Activated T-helper 1 cell treated with anti-CD3 and anti-CD28 coated beads, Interleukin-2, amount 50 U/mL, for 16 hours (primary cell): ENCODE data around the gene GINM1.

ENCODE experiments used
- DNase-seq, 2 donors: peaks; one replicate each; pipeline ENCODE4 v3.0.0-alpha.2; 2020; ENCODE audit warnings: low read depth in 1 of 2, low spot score in 1 of 2

GINM1 gene

GRCh38 chr6:149565527-149566409 is at the start of gene GINM1:
Gene GINM1, plus strand, starts transcription at chr6:149566375. Its CDS starts 40 bp downstream, at chr6:149566415.
- DNase-seq, result peak; percentile 90 to 93

- DNase-seq, result no peak
Measured at GRCh38 chr6:149529650-149530049, 36.5 kb upstream of the GINM1 start.

GRCh38 chr6:149534742-149535141 is 31.4 kb upstream of the GINM1 start:
- no peak for DNase-seq

DNA sequence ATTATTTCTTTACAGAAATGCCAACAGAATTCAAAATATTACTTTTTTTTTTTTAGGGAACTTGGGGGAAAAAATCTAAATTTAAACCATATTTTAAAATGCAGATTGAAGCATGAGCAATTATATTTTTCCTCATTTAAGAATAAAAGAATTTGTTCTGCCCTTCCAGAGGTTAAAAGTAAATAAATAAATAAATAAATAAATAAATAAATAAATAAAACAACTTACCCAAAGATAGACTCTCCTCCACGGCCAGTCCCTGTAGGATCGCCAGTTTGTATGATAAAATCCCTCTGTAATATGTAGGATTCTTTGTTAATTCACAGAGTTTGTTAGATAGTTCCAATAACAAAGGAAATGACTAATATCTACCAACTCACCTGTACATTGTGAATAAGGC is 25.0 kb upstream of the GINM1 start:
- no peak for DNase-seq

DNA sequence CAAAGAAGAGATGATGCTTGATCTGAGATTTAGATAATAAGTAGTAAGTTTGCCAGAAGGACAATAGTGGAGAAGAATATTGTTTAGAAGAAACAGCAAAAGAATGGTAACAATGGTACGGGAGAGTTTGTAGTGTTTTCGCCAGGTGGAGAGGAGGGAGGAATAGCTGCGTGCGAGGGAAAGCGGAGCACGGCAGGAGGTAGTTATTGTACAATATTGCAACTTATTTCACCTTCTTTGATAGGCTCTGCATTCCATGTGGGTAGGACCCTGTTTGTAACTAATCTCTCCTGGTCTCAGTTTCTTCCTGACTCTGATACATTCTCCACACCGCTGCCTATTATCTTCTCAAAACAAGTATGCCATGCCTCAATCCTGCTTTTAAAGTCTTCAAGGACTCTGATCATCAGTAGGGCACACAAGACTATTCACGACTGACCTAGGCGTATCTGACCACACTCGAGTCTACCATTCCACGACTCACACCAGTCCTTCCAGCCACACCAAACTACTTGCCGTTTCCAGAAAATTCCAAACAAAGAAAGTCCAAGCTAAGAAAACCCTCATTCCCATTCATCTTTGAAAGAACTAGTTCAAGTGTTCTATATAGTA is 21.4 kb upstream of the GINM1 start:
- no peak for DNase-seq

- DNase-seq, result peak in 1 of 2 donors; percentile 43
Measured at GRCh38 chr6:149545258-149545753, 20.9 kb upstream of the GINM1 start.

- peak; percentile 92 to 94 for DNase-seq
Measured at GRCh38 chr6:149545754-149546471, 20.3 kb upstream of the GINM1 start, which contains the start of gene PPIL4. Gene PPIL4, minus strand, starts transcription at chr6:149546043. Its CDS starts 38 bp downstream, at chr6:149546005.

GRCh38 chr6:149551920-149552319 is 14.3 kb upstream of the GINM1 start:
- DNase-seq, result no peak

- DNase-seq, result no peak
Measured at GRCh38 chr6:149558029-149558428, 8.1 kb upstream of the GINM1 start.

DNA sequence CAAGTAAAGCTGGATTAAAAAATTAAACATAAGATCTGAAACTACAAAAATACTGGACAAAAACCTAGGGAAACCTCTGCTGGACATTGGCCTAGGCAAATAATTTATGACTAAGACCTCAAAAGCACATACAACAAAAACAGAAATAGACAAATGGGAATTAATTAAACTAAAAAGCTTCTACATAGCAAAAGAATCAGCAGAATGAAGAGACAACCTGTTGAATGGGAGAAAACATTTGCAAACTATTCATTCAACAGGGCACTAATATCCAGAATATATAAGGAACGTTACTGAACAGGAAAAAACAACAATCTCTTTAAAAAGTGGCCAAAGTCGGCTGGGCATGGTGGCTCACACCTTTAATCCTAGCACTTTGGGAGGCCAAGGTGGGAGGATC is 6.8 kb upstream of the GINM1 start:
- DNase-seq, result no peak

DNA sequence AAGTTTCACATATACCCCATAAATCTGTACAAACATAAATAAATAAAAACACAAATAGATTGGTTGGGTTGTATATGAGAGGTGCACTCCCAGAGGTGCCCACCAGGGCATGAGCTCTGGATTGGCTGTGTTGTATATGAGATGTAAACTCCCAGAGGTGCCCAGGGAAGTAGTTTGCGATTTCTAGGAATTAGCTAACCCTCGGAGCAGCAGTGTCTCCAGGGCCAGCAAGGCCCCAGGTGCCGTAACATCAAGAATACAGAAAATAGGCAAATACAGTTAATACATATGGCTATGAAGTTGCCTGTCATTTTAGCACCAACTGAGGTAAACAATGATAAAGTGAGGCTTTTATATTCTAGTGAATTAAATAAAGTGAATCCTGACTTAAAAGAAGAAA is 5.4 kb upstream of the GINM1 start:
- no peak for DNase-seq

DNA sequence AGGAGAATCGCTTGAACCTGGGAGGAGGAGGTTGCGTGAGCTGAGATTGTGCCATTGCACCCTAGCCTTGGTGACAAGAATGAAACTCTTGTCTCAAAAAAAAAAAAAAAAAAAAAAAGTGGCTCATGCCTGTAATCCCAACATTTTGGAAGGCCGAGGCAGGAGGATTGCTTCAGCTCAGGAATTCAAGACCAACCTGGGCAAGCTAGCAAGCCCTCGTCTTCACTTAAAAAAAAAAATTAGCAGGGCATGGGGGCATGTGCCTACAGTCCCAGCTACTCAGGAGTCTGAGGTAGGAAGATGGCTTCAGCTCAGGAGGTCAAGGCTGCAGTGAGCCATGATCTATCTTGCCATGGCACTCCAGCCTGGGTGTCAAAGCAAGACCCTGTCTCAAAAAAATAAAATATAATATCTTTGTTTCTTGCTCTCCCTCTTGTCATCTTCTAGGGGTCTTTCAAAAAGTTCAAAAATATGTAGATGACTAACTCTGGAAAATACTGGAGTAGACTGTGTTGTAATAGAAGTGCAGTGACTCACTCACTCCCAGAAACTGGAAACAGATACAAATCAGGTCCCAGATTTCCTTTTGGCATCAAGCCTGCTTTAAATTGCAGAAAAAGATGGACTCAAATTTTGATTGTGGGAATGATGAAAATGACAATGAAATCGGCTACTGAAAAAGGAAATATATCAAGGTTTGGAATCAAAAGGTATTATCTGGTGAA is 2.8 kb upstream of the GINM1 start:
- no peak for DNase-seq

DNA sequence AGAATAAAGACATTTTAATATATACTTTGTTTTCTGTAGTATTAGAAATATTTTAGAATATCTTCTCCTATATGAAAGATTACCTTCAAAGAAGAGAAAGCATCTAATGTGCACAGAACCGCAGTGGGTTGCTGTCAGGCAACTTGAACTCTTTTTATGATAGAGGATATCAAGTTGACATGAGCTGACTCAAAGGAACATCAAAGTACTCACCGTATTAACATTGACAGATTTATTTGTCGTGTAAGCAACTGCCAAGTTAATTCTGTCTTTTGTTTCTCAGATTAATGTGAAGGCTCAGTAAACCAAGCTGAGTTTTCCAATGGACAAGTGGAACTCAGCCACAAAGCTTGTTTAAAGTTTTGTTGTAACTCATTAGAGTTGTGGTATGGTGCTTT is 2.2 kb upstream of the GINM1 start:
- DNase-seq, result no peak

DNA sequence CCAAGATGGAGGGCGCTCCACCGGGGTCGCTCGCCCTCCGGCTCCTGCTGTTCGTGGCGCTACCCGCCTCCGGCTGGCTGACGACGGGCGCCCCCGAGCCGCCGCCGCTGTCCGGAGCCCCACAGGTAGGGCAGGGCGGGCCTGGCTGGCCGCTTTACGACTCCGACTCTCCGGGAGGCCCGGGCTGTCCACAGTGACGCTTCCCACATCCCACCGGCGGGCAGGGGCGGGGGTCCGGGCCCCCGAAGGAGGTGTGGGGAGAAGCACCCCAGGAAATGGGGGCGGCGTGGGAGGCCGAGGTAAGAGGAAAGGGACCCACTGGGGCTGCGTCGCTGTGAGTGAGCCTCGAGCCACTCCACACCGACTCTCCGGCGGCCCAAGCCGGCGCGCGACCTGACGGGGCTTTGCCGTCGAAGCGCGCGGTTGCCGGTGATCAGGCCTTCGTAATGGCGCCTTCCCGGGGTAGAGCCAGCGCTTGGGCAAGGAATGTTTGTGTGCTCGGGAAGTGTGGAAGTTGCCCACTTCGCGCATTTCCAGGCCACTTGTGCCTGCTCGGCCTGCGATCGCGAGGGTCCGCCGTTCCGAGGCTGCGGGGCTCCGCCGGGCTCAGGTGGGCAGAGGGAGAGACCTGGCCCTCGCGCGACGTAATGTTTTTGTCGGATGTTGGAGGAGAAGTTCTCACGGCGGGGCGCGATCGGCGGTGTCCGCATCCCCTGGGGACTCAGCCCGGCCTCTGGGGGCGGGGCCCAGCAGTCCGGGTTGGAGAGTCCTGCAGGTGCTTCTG is 427 bp downstream of the GINM1 start:
- peak; percentile 12 to 38 for DNase-seq

GRCh38 chr6:149567194-149567586 is 1.0 kb downstream of the GINM1 start:
- DNase-seq, result no peak

- no peak for DNase-seq
Measured at GRCh38 chr6:149567945-149568585, 1.9 kb downstream of the GINM1 start.

- no peak for DNase-seq
Measured at GRCh38 chr6:149580880-149581279, 14.7 kb downstream of the GINM1 start.

GRCh38 chr6:149581349-149581748 is 15.2 kb downstream of the GINM1 start:
- DNase-seq, result no peak

DNA sequence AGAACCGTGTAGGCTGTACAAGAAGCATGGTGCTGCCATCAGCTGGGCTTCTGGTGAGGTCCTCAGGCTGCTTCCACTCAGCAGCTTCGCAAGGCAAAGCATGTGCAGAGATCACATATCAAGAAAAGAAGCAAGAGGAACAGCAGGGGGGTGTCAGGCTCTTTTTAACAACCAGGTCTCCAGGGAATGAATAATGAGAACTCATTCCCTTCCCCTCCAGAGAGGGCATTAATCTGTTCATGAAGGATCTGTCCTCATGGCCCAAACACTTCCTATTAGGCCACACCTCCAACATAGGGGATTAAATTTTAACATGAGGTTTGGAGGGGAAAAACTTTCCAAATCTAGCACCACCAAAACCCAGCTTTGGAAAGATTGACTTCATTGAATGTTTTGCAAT is 20.0 kb downstream of the GINM1 start:
- DNase-seq, result no peak

- DNase-seq, result no peak
Measured at GRCh38 chr6:149592983-149593382, 26.8 kb downstream of the GINM1 start.
